Neutrophil (primary cell): ENCODE results near the gene RAN.
"Not testable (repeated sequence)": the region's sequence is repeated elsewhere in the genome, so short reads cannot be mapped to it uniquely, and the experiment has no call there.

Experiments
- H3K27ac ChIP-seq: fragments of 200-600 bp; sonication (generic); 2 replicates; pipeline ENCODE4 v1.5.1; 2016; ENCODE audit warnings: mild to moderate bottlenecking, moderate library complexity
- H3K27me3 ChIP-seq: fragments of 200-600 bp; sonication (generic); 2 replicates; pipeline ENCODE4 v1.6.0; 2016; ENCODE audit warnings: mild to moderate bottlenecking
- H3K36me3 ChIP-seq: fragments of 200-600 bp; sonication (generic); 2 replicates; pipeline ENCODE4 v1.5.1; 2017
- H3K4me1 ChIP-seq, 2 experiments: fragments of 200-600 bp in 1 of 2; sonication (generic) in 1 of 2; 1 replicate in 1 of 2; 2 replicates in 1 of 2; pipeline versions ENCODE4 v1.5.1 to v1.6.1; 2013 to 2016; ENCODE audit warnings: low read depth in 1 of 2, low read length in 1 of 2, mild to moderate bottlenecking in 1 of 2, moderate library complexity in 1 of 2; ENCODE audit not compliant: control insufficient read depth in 1 of 2, insufficient read depth in 1 of 2
- H3K4me3 ChIP-seq, 2 experiments: fragments of 200-600 bp in 1 of 2; sonication (generic) in 1 of 2; 1 replicate in 1 of 2; 2 replicates in 1 of 2; pipeline ENCODE4 v1.5.1; 2013 to 2016; ENCODE audit warnings: low read depth in 1 of 2, low read length in 1 of 2, mild to moderate bottlenecking in 1 of 2, moderate library complexity in 1 of 2
- H3K9me3 ChIP-seq: fragments of 200-600 bp; sonication (generic); 2 replicates; pipeline ENCODE4 v1.5.1; 2016
- TF ChIP-seq, protein P1 (sequence below): fragments of 200-600 bp; sonication (generic); IDR thresholded peaks from 2 replicates; pipeline ENCODE4 v1.5.1; 2016; ENCODE audit warnings: antibody characterized with exemption

The RAN gene

GRCh38 chr12:130873825-130874224 is 2.0 kb downstream of the RAN start:
- TF ChIP-seq, protein P1, sequence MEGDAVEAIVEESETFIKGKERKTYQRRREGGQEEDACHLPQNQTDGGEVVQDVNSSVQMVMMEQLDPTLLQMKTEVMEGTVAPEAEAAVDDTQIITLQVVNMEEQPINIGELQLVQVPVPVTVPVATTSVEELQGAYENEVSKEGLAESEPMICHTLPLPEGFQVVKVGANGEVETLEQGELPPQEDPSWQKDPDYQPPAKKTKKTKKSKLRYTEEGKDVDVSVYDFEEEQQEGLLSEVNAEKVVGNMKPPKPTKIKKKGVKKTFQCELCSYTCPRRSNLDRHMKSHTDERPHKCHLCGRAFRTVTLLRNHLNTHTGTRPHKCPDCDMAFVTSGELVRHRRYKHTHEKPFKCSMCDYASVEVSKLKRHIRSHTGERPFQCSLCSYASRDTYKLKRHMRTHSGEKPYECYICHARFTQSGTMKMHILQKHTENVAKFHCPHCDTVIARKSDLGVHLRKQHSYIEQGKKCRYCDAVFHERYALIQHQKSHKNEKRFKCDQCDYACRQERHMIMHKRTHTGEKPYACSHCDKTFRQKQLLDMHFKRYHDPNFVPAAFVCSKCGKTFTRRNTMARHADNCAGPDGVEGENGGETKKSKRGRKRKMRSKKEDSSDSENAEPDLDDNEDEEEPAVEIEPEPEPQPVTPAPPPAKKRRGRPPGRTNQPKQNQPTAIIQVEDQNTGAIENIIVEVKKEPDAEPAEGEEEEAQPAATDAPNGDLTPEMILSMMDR = no peak
- Histone ChIP-seq H3K27me3 (peaks cover 5% of the 10 kb centered on the region), H3K4me1 (peaks cover 23 to 25% of the 10 kb centered on the region in 2 experiments), H3K36me3 (peaks cover 24% of the 10 kb centered on the region), H3K4me3 (no peak overlapping the region), H3K27ac (no peak overlapping the region), H3K9me3 (no peaks in the 10 kb centered on the region)

GRCh38 chr12:130874696-130875095 is 2.8 kb downstream of the RAN start:
- Histone ChIP-seq H3K9me3 (no peaks in the 10 kb centered on the region), H3K4me1 (peaks cover 23 to 25% of the 10 kb centered on the region in 2 experiments), H3K36me3 (peaks cover 24% of the 10 kb centered on the region), H3K4me3 (no peak overlapping the region), H3K27ac (no peak overlapping the region), H3K27me3 (peaks cover 11% of the 10 kb centered on the region)
- TF ChIP-seq, protein P1 = no peak

DNA sequence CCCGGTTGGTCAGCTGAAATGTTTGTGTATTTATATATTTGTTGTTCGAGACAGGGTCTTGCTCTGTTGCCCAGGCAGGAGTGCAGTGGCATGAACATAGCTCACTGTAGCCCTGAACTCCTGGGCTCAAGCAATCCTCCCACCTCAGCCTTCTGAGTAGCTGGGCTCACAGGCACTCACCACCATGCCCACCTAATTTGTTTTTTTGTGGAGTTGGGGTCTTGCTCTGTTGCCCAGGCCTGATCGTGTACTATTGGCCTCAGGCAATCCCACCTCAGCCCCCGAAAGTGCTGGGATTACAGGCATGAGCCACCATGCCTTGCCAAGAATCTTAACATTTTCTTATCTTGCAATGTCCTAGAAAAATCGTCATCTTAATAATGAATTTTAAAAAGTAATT is 3.3 kb downstream of the RAN start:
- no peaks in the 10 kb centered on the region for H3K9me3 ChIP-seq
- H3K27me3 ChIP-seq = peaks cover 16% of the 10 kb centered on the region
- H3K36me3 ChIP-seq = peaks cover 24% of the 10 kb centered on the region
- TF ChIP-seq, protein P1 = no peak
- peaks cover 23 to 25% of the 10 kb centered on the region in 2 experiments for H3K4me1 ChIP-seq
- no peak overlapping the region for H3K4me3 ChIP-seq
- no peak overlapping the region for H3K27ac ChIP-seq

DNA sequence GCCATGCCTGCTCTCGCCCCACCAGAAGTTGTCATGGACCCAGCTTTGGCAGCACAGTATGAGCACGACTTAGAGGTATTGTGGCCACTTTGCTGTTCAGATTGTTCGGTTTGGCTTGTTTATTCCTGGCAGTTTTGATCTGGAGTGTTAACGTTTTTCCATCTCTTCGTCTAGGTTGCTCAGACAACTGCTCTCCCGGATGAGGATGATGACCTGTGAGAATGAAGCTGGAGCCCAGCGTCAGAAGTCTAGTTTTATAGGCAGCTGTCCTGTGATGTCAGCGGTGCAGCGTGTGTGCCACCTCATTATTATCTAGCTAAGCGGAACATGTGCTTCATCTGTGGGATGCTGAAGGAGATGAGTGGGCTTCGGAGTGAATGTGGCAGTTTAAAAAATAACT is 3.8 kb downstream of the RAN start:
- H3K27me3 ChIP-seq = peaks cover 19% of the 10 kb centered on the region
- H3K4me3 ChIP-seq, H3K27ac ChIP-seq, H3K9me3 ChIP-seq: not testable (repeated sequence)
- peaks cover 23 to 24% of the 10 kb centered on the region in 2 experiments for H3K4me1 ChIP-seq
- H3K36me3 ChIP-seq = peaks cover 24% of the 10 kb centered on the region

- Histone ChIP-seq H3K9me3 (no peaks in the 10 kb centered on the region), H3K27me3 (peaks cover 21% of the 10 kb centered on the region), H3K27ac (no peak overlapping the region), H3K36me3 (peaks cover 24% of the 10 kb centered on the region), H3K4me3 (no peak overlapping the region), H3K4me1 (peaks cover 18% of the 10 kb centered on the region in 2 experiments)
- TF ChIP-seq, protein P1 = no peak
Observed at GRCh38 chr12:130876297-130876696, 4.4 kb downstream of the RAN start.

DNA sequence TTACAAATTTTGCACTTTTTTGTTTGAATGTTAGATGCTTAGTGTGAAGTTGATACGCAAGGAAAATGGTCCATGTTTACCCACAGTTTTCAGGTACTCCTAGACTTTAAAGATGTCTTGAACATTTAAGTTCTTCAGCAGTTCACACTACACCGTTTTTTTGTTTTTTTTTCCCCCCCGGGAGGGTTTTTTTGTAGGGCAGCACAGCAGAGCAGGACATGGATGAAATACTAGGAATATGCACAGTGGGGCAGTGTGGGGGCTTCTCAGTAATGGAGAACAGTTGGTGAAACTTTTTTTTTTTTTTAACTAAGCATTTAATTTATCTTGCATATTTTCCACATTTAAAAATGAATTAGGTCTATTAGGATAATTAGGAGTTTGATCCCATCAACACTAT is 4.9 kb downstream of the RAN start:
- peaks cover 22% of the 10 kb centered on the region for H3K27me3 ChIP-seq
- no peak overlapping the region for H3K27ac ChIP-seq
- H3K4me1 ChIP-seq = peaks cover 16% of the 10 kb centered on the region in 2 experiments
- H3K36me3 ChIP-seq = peaks cover 24% of the 10 kb centered on the region
- TF ChIP-seq, protein P1 = no peak
- H3K4me3 ChIP-seq = no peak overlapping the region
- no peaks in the 10 kb centered on the region for H3K9me3 ChIP-seq
